Gastroesophageal sphincter (tissue), 4 donors: ENCODE measurements around the gene PSMB2. TPM values are rescaled to one million over a fixed set of nuclear protein-coding genes. Genes with fewer than 3 reads are reported as not detected.
A peak's percentile ranks its signal among the peaks of the same experiment; 100 is the strongest.
"Not testable (repeated sequence)": the region's sequence is repeated elsewhere in the genome, so short reads cannot be mapped to it uniquely, and the experiment has no call there.

ENCODE experiments used
- ATAC-seq: fragments of 150-250 bp; one replicate; pipeline ENCODE4 v1.9.1; 2016; ENCODE audit warnings: mild to moderate bottlenecking, moderate library complexity
- H3K27ac ChIP-seq, 4 donors: fragments of 200-600 bp; sonication (generic) in 3 of 4; 1 replicate in 3 of 4; 2 replicates in 1 of 4; pipeline ENCODE4 v1.5.1; 2016 to 2019
- H3K27me3 ChIP-seq: fragments of 200-600 bp; sonication (generic); one replicate; pipeline ENCODE4 v1.5.1; 2019
- H3K36me3 ChIP-seq, 2 donors: fragments of 200-600 bp; sonication (generic); one replicate each; pipeline ENCODE4 v1.5.1; 2019; ENCODE audit warnings: control low read depth in 1 of 2
- H3K4me1 ChIP-seq, 3 donors: fragments of 200-600 bp; sonication (generic); 1 replicate in 2 of 3; 2 replicates in 1 of 3; pipeline ENCODE4 v1.5.1; 2016 to 2019; ENCODE audit warnings: control low read depth in 2 of 3
- H3K4me3 ChIP-seq, 2 donors: fragments of 200-600 bp; sonication (generic); one replicate each; pipeline ENCODE4 v1.5.1; 2019; ENCODE audit warnings: mild to moderate bottlenecking in 1 of 2, moderate library complexity in 1 of 2
- H3K9me3 ChIP-seq, 3 donors: fragments of 200-600 bp; sonication (generic); one replicate each; pipeline ENCODE4 v1.5.1; 2017 to 2019; ENCODE audit warnings: control low read depth in 2 of 3
- CTCF ChIP-seq, 4 experiments: fragments of 200-600 bp in 2 of 4; fragments of 450-650 bp in 2 of 4; sonication (generic) in 1 of 4; IDR thresholded peaks; one replicate each; pipeline ENCODE4 v1.5.1; 2017 to 2019; ENCODE audit warnings: antibody characterized with exemption in 4 of 4, mild to moderate bottlenecking in 2 of 4, moderate library complexity in 2 of 4
- EP300 ChIP-seq: sonication (generic); formaldehyde crosslinking; IDR thresholded peaks from one replicate; pipeline ENCODE4 v1.6.1; 2017; ENCODE audit warnings: antibody characterized with exemption, mild to moderate bottlenecking
- POLR2A ChIP-seq, 2 donors: fragments of 450-650 bp; IDR thresholded peaks; one replicate each; pipeline ENCODE4 v1.6.1; 2017; ENCODE audit warnings: antibody characterized with exemption in 2 of 2, mild to moderate bottlenecking in 2 of 2, moderate library complexity in 1 of 2
- POLR2AphosphoS5 ChIP-seq: sonication (generic); formaldehyde crosslinking; IDR thresholded peaks from one replicate; pipeline ENCODE4 v1.6.1; 2017; ENCODE audit warnings: antibody characterized with exemption
- WGBS, 2 donors: methylation state at CpG; one replicate each; pipeline ENCODE4 v1.1.5; 2018; ENCODE audit warnings: low coverage in 1 of 2; 5-methylcytosine and 5-hydroxymethylcytosine counted together
- total RNA-seq, 4 donors: library from RNA; depleted of rRNA; stranded (reverse); fragments of >200 nt; gene quantifications; one replicate each; pipeline ENCODE4 v1.1.0, GENCODE V29; 2016

PSMB2 gene
- total RNA-seq, 4 donors from 2014 or later = 31.0 to 39.3 (median 38.7) TPM

GRCh38 chr1:35577071-35577998 is 64.0 kb downstream of the PSMB2 start:
- H3K4me3 ChIP-seq = peak overlapping the region; percentile 13 to 51
- TF ChIP-seq POLR2AphosphoS5 = no peak
- TF ChIP-seq POLR2A (IDR thresholded peaks at IDR 0.05) = no peak
- no peak for TF ChIP-seq EP300
- no peak for TF ChIP-seq CTCF (IDR thresholded peaks at IDR 0.05)

GRCh38 chr1:35576766-35577070 is 64.6 kb downstream of the PSMB2 start:
- peaks cover 70% of the 10 kb centered on the region for H3K27me3 ChIP-seq
- H3K4me1 ChIP-seq = peaks cover 0 to 37% (median 18%) of the 10 kb centered on the region in 3 donors
- H3K9me3 ChIP-seq, H3K36me3 ChIP-seq, ATAC-seq, H3K27ac ChIP-seq: not testable (repeated sequence)
- H3K4me3 ChIP-seq = peak overlapping the region in 1 of 2 donors; percentile 51
- WGBS, 2 donors = no CpG with 5 or more reads among the region's 37 CpGs

More at GRCh38 chr1:35577071-35577998, 64.0 kb downstream of the PSMB2 start:
- Histone ChIP-seq H3K4me1 (peaks cover 0 to 37% (median 18%) of the 10 kb centered on the region in 3 donors), H3K36me3 (no peaks in the 10 kb centered on the region), H3K27ac (no peak overlapping the region), H3K27me3 (peaks cover 64% of the 10 kb centered on the region), H3K9me3 (no peaks in the 10 kb centered on the region)
- ATAC-seq = peak; percentile 57
- WGBS, 2 donors = 0% methylated on average over 1 to 2 of the region's 70 CpGs

GRCh38 chr1:35576061-35576765 is 65.1 kb downstream of the PSMB2 start:
- H3K4me3 ChIP-seq = peak overlapping the region in 1 of 2 donors; percentile 51
- H3K4me1 ChIP-seq = peaks cover 0 to 37% (median 18%) of the 10 kb centered on the region in 3 donors
- 85 to 86% methylated on average over 1 to 2 of the region's 10 CpGs for WGBS, 2 donors
- H3K27me3 ChIP-seq = peaks cover 75% of the 10 kb centered on the region
- ATAC-seq = no peak
- TF ChIP-seq POLR2AphosphoS5 = no peak
- TF ChIP-seq CTCF (IDR thresholded peaks at IDR 0.05) = no peak
- no peak for TF ChIP-seq POLR2A (IDR thresholded peaks at IDR 0.05)
- no peak for TF ChIP-seq EP300
- no peak overlapping the region for H3K27ac ChIP-seq
- no peaks in the 10 kb centered on the region for H3K36me3 ChIP-seq
- H3K9me3 ChIP-seq = no peaks in the 10 kb centered on the region

- Histone ChIP-seq H3K4me3 (no peak overlapping the region), H3K9me3 (no peaks in the 10 kb centered on the region), H3K4me1 (peaks cover 0 to 37% (median 18%) of the 10 kb centered on the region in 3 donors), H3K36me3 (no peaks in the 10 kb centered on the region), H3K27me3 (peaks cover 83% of the 10 kb centered on the region), H3K27ac (no peak overlapping the region)
- WGBS, 2 donors = 87% methylated on average over 4 of the region's 5 CpGs; no CpG with 5 or more reads in 1 of the 2 donors
- TF ChIP-seq POLR2A (IDR thresholded peaks at IDR 0.05) = no peak
- TF ChIP-seq POLR2AphosphoS5 = no peak
- TF ChIP-seq EP300 = no peak
- no peak for TF ChIP-seq CTCF (IDR thresholded peaks at IDR 0.05)
- ATAC-seq = no peak
Measured at GRCh38 chr1:35575416-35575958, 65.8 kb downstream of the PSMB2 start.

- WGBS, 2 donors = 85% methylated on average over 12 of the region's 30 CpGs; no CpG with 5 or more reads in 1 of the 2 donors
- Histone ChIP-seq H3K4me3 (no peak overlapping the region), H3K9me3 (no peaks in the 10 kb centered on the region), H3K36me3 (no peaks in the 10 kb centered on the region), H3K27me3 (peaks cover 89% of the 10 kb centered on the region), H3K27ac (no peak overlapping the region), H3K4me1 (peaks cover 0 to 37% (median 18%) of the 10 kb centered on the region in 3 donors)
- no peak for ATAC-seq
- TF ChIP-seq POLR2AphosphoS5 = no peak
- TF ChIP-seq POLR2A (IDR thresholded peaks at IDR 0.05) = no peak
- TF ChIP-seq EP300 = no peak
- TF ChIP-seq CTCF (IDR thresholded peaks at IDR 0.05) = no peak
Measured at GRCh38 chr1:35574655-35575415, 66.5 kb downstream of the PSMB2 start.
